ENCODE measurements around the gene KCNK10.

KCNK10 gene

GRCh38 chr14:88189417-88190191 lies 133.5 kb downstream of the KCNK10 start:
- Histone ChIP-seq H3K4me3 (IDR thresholded peaks at IDR 0.05; ENCODE audit: insufficient read depth, low read depth, low read length) (no peak overlapping the region), H4K20me1 (ENCODE audit: insufficient read depth) (no peaks in the 10 kb centered on the region), H3K4me2 (no peak overlapping the region), H3K9ac (no peak overlapping the region), H3K79me2 (ENCODE audit: insufficient read depth, low read depth) (no peaks in the 10 kb centered on the region), H3K36me3 (ENCODE audit: insufficient read depth) (no peaks in the 10 kb centered on the region), H2AFZ (ENCODE audit: low read depth) (no peak overlapping the region), H3K27me3 (ENCODE audit: insufficient read depth, low read depth) (no peaks in the 10 kb centered on the region), H3K4me1 (ENCODE audit: low read depth, poor library complexity, severe bottlenecking) (no peaks in the 10 kb centered on the region), H3K27ac (no peak overlapping the region)
- TF ChIP-seq CTCF (conservative IDR thresholded peaks at IDR 0.05; ENCODE audit: low read depth, low read length), result peak; percentile 59

GRCh38 chr14:88188745-88189416 lies 134.2 kb downstream of the KCNK10 start:
- Histone ChIP-seq H3K36me3 (ENCODE audit: insufficient read depth) (no peaks in the 10 kb centered on the region), H2AFZ (ENCODE audit: low read depth) (no peak overlapping the region), H3K4me3 (IDR thresholded peaks at IDR 0.05; ENCODE audit: insufficient read depth, low read depth, low read length) (no peak overlapping the region), H3K79me2 (ENCODE audit: insufficient read depth, low read depth) (no peaks in the 10 kb centered on the region), H4K20me1 (ENCODE audit: insufficient read depth) (no peaks in the 10 kb centered on the region), H3K27ac (no peak overlapping the region), H3K27me3 (ENCODE audit: insufficient read depth, low read depth) (no peaks in the 10 kb centered on the region), H3K4me2 (no peak overlapping the region), H3K9ac (no peak overlapping the region), H3K4me1 (ENCODE audit: low read depth, poor library complexity, severe bottlenecking) (no peaks in the 10 kb centered on the region)
- TF ChIP-seq CTCF (conservative IDR thresholded peaks at IDR 0.05; ENCODE audit: low read depth, low read length), result no peak

- no peak overlapping the region for H3K9ac ChIP-seq
- H3K36me3 ChIP-seq (ENCODE audit: insufficient read depth), result no peaks in the 10 kb centered on the region
- H3K4me3 ChIP-seq (IDR thresholded peaks at IDR 0.05; ENCODE audit: insufficient read depth, low read depth, low read length), result no peak overlapping the region
- no peaks in the 10 kb centered on the region for H3K79me2 ChIP-seq (ENCODE audit: insufficient read depth, low read depth)
- no peaks in the 10 kb centered on the region for H3K4me1 ChIP-seq (ENCODE audit: low read depth, poor library complexity, severe bottlenecking)
- H3K27me3 ChIP-seq (ENCODE audit: insufficient read depth, low read depth), result no peaks in the 10 kb centered on the region
- no peak overlapping the region for H2AFZ ChIP-seq (ENCODE audit: low read depth)
- no peaks in the 10 kb centered on the region for H4K20me1 ChIP-seq (ENCODE audit: insufficient read depth)
- H3K4me2 ChIP-seq, result no peak overlapping the region
- no peak overlapping the region for H3K27ac ChIP-seq
- TF ChIP-seq CTCF (conservative IDR thresholded peaks at IDR 0.05; ENCODE audit: low read depth, low read length), result no peak
Measured at GRCh38 chr14:88185843-88186242, 137.2 kb downstream of the KCNK10 start.

- Histone ChIP-seq H3K36me3 (ENCODE audit: insufficient read depth) (no peaks in the 10 kb centered on the region), H3K27ac (no peak overlapping the region), H3K4me2 (no peak overlapping the region), H3K79me2 (ENCODE audit: insufficient read depth, low read depth) (no peaks in the 10 kb centered on the region), H3K9ac (no peak overlapping the region), H3K4me3 (IDR thresholded peaks at IDR 0.05; ENCODE audit: insufficient read depth, low read depth, low read length) (no peak overlapping the region), H3K4me1 (ENCODE audit: low read depth, poor library complexity, severe bottlenecking) (no peaks in the 10 kb centered on the region), H2AFZ (ENCODE audit: low read depth) (no peak overlapping the region), H3K27me3 (ENCODE audit: insufficient read depth, low read depth) (no peaks in the 10 kb centered on the region), H4K20me1 (ENCODE audit: insufficient read depth) (no peaks in the 10 kb centered on the region)
- no peak for TF ChIP-seq CTCF (conservative IDR thresholded peaks at IDR 0.05; ENCODE audit: low read depth, low read length)
Measured at GRCh38 chr14:88184956-88185355, 138.1 kb downstream of the KCNK10 start.
